Activated CD4-positive, alpha-beta T cell treated with anti-CD3 and anti-CD28 coated beads, Interleukin-2, amount 50 U/mL, for 4 hours (primary cell): ENCODE measurements around the gene HOXC6.

ENCODE experiments used
- DNase-seq, 2 experiments: peaks; one replicate each; pipeline ENCODE4 v3.0.0-alpha.2; 2020

Gene HOXC6

GRCh38 chr12:54002915-54003389 is 25.3 kb upstream of the HOXC6 start:
- no peak for DNase-seq

GRCh38 chr12:54003625-54004024 is 24.6 kb upstream of the HOXC6 start:
- DNase-seq: no peak

DNA sequence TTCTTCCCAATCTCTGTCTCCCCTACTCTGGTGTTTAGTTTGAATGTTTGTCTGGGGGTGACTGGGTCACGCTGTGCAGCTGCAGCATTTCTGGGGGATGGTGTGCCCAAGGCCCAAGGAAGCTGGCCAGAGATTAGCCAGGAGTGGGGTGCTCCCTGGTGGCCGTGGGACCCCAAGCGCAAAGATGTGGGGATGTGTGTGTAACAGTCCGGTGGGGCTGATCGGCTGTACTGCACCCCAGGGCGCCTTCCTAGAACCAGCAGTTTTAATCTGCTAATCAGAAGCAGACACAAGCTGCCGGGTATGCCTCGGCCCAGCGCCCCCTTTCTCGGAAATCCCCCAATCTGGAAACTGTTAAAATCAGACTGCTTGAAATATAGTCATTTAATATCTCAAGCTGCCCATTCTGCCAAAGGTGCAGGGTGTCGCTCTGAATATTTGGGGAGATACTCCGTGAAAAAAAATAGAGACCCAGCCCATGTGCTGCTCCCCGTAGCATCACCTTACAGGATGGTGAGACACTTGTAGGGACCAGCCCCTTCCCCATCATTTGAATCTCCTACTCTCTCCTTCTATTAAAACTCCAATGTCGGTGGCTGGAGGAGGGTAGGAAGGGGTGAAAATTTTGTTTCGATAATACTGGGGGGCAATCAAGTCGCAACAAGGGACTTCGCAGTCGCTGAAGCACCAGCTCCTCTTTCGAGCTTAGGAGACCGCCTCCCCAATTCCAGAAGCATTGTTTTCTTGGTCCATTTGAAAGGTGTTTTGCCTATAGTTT is 24.0 kb upstream of the HOXC6 start:
- DNase-seq: no peak

DNA sequence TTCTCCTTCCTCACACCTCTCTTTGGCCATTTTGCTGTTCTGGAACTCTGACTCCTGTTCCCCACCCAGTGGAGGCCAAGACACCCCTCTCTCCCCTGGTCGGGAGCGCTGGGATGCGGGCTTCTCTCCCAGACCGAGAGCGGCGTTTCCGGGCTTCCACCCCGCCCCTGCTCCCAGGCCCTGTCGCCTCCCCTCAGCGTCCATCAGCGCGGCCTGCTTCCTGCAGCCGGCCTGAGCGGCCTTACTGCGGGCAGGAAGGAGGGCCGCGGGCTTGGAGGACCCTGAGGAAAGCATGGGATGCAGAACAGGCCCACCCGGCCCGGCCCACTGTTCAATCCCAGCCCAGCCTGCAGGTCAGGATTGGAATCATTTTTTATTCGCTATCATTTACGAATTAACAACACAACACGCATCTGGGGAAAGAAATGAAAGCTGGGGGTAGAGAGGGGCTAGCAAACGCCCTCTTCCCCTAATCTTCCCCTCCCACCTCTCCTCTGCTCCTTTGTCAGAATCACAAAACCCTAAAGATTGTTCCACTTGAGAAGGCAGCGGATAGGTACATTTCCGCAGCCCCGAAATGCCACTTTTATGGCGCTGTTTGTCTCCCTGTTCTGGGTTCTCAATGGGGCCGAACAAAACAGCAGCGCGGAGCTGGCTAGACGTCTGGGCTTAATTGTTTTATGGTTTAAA is 23.3 kb upstream of the HOXC6 start:
- DNase-seq: no peak

- DNase-seq: no peak
Measured at GRCh38 chr12:54005531-54005852, 22.7 kb upstream of the HOXC6 start.

DNA sequence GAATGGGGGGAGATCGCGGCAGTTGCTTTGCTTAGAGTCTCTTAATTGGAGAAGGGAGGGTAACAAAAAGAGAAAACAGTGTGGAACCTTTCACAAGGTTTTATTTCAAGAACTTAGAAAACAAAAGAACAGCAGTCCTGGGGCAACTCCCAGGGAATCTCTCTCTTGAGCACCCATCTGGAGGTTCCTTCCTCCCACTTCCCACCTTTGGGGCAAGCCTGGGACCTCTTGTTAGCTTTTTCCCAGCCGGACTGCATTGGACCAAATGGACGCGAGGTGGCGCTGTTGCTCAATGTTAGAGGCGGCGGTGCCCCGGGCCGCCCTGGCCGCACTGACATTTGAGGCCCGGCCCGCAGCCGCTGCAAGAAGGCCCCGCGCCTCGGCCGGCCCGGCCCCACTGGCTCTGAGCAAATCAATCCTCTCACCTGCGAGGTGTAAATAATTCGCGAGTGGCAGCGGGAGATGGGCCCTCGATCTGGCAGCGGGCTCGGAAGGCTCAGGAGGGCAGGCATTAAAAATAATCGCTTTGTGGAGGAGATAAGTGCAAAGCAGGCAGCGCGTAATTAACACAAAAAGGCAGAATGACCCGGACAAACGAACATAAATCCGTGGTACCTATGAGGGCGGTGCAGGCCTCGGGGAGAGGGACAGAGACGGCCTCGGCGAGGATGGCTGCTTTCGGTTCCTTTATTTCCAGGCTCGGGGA is 22.2 kb upstream of the HOXC6 start:
- peak; percentile 77 to 81 for DNase-seq

GRCh38 chr12:54006559-54007220 is 21.6 kb upstream of the HOXC6 start:
- DNase-seq: no peak

- no peak for DNase-seq
Measured at GRCh38 chr12:54007538-54008259, 20.5 kb upstream of the HOXC6 start.

DNA sequence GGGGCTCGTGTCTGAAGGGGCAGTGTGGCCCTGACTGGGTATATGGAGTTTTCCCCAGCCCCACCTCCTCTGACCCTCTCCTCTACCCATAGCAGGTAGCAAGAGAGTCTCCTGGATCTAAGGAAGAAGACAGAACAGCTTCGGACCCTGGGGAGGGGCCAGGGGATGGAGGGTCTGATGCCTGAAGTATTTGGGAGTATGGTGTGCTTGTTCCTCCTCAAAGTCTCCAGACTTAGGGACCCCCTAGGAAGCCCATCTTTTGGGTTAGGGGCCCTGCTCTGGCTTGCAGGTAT is 20.0 kb upstream of the HOXC6 start:
- no peak for DNase-seq

GRCh38 chr12:54009171-54010052 is 18.8 kb upstream of the HOXC6 start:
- peak in 1 of 2 experiments; percentile 25 for DNase-seq

DNA sequence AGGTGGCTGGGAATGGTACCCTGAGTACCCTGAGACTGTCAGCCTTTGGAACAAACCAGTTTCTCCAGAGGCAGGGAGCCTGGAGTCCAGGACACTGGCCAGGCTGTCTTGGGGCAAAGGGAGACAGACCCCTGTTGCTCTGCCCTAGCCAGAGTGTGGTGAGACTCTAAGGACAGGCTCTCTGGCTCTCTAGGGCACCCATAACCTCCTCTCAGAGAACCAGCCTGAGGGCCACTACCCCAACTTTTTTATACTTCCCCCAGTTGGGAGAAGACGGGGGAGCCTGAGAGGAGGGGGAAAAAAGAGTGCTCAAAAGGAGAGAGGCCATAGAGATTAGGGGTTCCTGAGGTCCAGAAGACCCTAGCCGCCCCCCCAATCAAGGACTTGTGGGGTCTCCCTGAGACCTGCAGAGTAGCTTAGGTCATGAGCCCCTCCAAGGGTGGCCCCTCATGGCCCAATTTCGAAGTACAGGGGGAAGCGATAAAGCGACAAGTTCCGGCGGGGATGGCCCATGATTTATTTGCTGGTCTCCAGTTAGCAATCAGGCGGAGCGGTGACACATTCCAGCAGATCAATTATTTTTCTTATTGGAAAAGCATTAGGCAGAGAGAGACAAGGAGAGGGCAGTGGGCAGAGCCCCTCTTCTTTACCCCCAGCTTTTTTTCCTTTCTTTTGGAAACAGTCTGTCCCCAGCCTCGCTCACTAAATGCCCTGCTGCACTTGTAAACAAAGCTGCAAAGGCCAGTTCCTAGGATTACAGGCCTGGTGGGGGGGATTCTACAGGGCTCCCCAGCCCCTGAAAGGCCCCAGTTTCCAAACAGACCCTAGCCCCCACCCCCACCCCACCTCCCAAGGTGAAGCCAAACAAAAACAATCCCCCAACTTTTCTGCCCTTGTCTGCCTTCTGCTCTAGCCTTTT is 17.9 kb upstream of the HOXC6 start:
- DNase-seq: no peak

DNA sequence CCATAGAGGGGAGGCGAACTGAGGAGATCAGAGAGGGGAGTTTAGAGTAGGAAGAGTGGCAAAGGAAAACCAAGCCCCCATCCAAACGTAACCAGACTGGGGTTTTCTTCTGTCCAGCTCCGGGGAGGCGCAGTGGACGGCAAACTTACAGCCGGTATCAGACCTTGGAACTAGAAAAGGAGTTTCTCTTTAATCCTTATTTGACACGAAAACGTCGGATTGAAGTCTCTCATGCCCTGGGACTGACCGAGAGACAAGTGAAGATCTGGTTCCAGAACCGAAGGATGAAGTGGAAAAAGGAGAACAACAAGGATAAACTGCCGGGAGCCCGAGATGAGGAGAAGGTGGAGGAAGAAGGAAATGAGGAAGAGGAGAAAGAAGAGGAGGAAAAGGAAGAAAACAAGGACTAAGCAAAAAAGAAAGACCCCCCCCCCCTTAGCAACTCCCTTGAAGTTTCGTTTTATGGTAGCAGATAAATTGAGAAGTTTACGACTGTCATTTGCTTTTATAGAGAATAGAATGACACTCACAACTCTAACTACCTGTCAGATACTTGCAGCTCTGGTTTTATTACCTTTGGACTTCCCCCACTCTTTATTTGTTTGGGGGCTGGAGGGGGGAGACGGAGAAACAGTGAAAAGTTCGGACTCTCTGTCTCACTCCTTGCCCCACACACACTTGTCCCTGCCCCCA is 17.1 kb upstream of the HOXC6 start:
- DNase-seq: no peak

DNA sequence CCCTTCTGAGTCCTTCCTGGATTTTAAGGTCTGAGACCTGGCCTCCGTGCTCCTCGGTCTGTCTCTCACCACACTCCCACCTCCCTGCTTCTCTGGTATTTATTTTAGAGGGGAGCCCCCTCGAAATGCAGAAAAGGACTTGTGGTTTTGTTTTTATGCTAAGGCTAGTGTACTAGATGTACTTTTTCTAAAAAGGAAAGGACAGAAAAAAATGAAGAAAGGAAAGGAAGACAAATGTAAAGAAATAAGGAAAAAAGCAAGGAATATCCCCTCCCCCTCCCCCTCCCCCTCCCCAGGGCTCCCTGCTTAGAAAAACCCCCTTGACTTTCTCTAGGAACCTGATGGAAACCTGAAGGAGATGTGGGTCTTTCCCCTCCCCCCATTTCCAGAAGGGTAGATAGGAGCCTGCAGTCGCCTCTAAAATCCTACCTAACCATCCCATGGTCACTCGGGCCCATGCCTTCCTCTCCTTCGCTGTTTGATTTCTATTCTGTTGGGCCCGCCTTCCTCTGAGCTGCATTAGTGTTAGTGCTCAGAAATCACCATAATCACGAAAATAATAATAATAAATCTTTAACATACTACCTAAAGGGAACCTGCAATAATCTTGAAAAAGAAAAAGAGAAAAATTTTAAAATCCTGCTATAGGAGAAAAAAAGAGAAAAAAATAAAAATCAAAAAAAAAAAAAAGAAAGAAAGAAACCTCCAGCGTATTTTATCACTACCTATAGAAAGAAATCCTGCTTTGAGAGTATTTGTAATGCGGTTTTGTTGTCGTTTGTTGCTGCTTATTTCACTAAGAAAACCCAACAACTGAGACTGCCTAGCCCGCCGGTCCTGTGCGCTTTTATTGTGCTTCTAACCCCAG is 16.3 kb upstream of the HOXC6 start:
- no peak for DNase-seq

DNA sequence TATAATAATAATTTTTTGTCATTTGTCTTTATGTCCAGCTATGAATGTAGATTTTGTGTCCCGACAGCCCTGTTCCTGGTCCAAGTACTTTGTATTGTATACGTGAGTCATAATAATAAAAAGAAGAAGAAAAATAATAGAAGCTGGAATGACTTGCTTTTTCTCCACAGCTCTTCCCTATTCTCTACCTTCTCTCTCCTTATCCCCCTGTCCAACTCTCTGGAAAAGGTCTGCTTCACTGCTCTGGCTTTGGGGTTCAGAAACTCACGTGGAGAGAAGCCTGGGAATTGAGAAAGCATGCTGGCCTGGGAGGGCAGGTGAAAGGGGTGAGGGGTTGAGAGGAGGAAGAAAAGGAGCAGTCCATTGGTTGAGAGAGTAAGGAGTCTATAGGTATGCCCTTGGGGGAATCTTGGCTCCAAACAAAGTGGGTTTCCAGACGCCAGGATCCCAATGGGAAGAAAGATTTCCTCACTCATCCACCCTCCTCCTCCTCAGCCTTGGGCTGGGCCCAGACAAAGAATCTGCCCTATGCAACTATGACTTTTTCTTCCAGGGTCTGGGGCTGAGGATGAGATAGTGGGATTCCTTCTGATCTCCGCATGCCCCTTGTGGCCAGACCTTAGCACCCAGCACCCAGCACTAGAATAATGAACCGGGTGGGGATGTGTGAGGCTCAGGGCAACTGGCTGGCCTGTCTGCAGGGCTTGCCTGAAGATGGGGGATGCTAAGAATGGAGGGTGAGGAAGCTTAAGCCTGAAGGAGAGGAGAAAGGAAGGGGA is 15.4 kb upstream of the HOXC6 start:
- no peak for DNase-seq

GRCh38 chr12:54014377-54015017 is 13.7 kb upstream of the HOXC6 start:
- no peak for DNase-seq

- no peak for DNase-seq
Measured at GRCh38 chr12:54015018-54015931, 13.0 kb upstream of the HOXC6 start.

DNA sequence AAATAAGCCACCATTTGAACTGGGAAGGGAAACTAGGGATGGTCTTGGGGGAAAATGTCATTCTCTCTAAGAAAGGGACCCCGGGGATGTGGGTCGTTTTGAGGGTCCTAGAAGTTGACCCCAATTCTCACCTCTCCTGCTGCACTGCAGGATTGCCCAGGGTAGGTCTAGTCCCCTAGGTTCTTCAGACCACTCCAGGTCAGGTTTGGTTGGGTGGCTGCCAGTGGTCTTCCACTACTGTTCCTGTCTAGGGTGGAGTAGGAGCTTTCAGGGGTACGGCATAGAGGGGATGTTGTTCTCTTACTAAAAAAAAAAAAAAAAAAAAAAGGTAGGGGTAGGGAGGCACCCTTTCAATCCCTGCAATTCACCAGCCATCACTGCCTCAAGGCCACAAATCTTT is 12.2 kb upstream of the HOXC6 start:
- no peak for DNase-seq
